Osteoblast (primary cell): ENCODE data around the gene AR. TPM values are rescaled to one million over a fixed set of nuclear protein-coding genes. Genes with fewer than 3 reads are reported as not detected.

ENCODE experiments used
- DNase-seq: peaks from one replicate; pipeline ENCODE4 v3.0.0; 2011; ENCODE audit warnings: low spot score, mixed read lengths; ENCODE audit not compliant: insufficient read length; ENCODE audit errors: missing footprints
- H2AFZ ChIP-seq: 2 replicates; pipeline ENCODE4 v1.6.0; 2011; ENCODE audit warnings: mild to moderate bottlenecking, low read length
- H3K27ac ChIP-seq: 2 replicates; pipeline ENCODE4 v1.5.1; 2011; ENCODE audit warnings: mild to moderate bottlenecking, low read depth, low read length, moderate library complexity
- H3K27me3 ChIP-seq: 2 replicates; pipeline ENCODE4 v1.6.0; 2012; ENCODE audit warnings: mild to moderate bottlenecking, control low read depth, inconsistent platforms, low read length, moderate library complexity; ENCODE audit not compliant: insufficient read depth
- H3K36me3 ChIP-seq: 2 replicates; pipeline ENCODE4 v1.5.1; 2011; ENCODE audit warnings: mild to moderate bottlenecking, low read length, control low read depth, moderate library complexity; ENCODE audit not compliant: insufficient read depth
- H3K4me1 ChIP-seq: 2 replicates; pipeline ENCODE4 v1.5.1; 2011; ENCODE audit warnings: mild to moderate bottlenecking, low read length, control low read depth, moderate library complexity; ENCODE audit not compliant: insufficient read depth
- H3K4me2 ChIP-seq: 2 replicates; pipeline ENCODE4 v1.6.0; 2011; ENCODE audit warnings: mild to moderate bottlenecking, low read length; ENCODE audit not compliant: insufficient read depth
- H3K4me3 ChIP-seq: fragments of 200-600 bp; sonication (generic); 3 replicates; pipeline ENCODE4 v1.5.1; 2012; ENCODE audit warnings: mild to moderate bottlenecking, low read length, inconsistent platforms; ENCODE audit not compliant: insufficient read depth
- H3K79me2 ChIP-seq: 2 replicates; pipeline ENCODE4 v1.6.0; 2012; ENCODE audit warnings: mild to moderate bottlenecking, low read length, control low read depth, inconsistent platforms; ENCODE audit not compliant: insufficient read depth
- H3K9me3 ChIP-seq: 2 replicates; pipeline ENCODE4 v1.5.1; 2011; ENCODE audit warnings: low read depth, low read length, control low read depth
- H4K20me1 ChIP-seq: 2 replicates; pipeline ENCODE4 v1.6.0; 2012; ENCODE audit warnings: mild to moderate bottlenecking, low read length, control low read depth; ENCODE audit not compliant: insufficient read depth
- CTCF ChIP-seq: IDR thresholded peaks from 2 replicates; pipeline ENCODE4 v1.5.1; 2011; ENCODE audit warnings: mild to moderate bottlenecking, low read depth, low read length, moderate library complexity; ENCODE audit errors: extremely low read depth
- total RNA-seq: library from RNA; depleted of rRNA; stranded (reverse); fragments of >200 nt; gene quantifications from 2 replicates; pipeline ENCODE4 v1.2.3, GENCODE V29; 2012

Gene AR
- total RNA-seq, 1 donor: 4.7 TPM

- Histone ChIP-seq H3K79me2 (no peaks in the 10 kb centered on the region), H3K4me3 (no peak overlapping the region), H3K36me3 (no peaks in the 10 kb centered on the region), H3K4me1 (no peaks in the 10 kb centered on the region), H3K4me2 (no peak overlapping the region), H3K9me3 (no peaks in the 10 kb centered on the region), H3K27me3 (no peaks in the 10 kb centered on the region), H3K27ac (no peak overlapping the region), H4K20me1 (no peaks in the 10 kb centered on the region), H2AFZ (no peak overlapping the region)
- no peak for DNase-seq
- TF ChIP-seq CTCF: no peak
Observed at GRCh38 chrX:67673741-67674274, 130.0 kb downstream of the AR start.

- no peaks in the 10 kb centered on the region for H3K9me3 ChIP-seq
- no peak overlapping the region for H2AFZ ChIP-seq
- H4K20me1 ChIP-seq: no peaks in the 10 kb centered on the region
- DNase-seq: no peak
- no peaks in the 10 kb centered on the region for H3K4me1 ChIP-seq
- H3K27ac ChIP-seq: no peak overlapping the region
- H3K4me3 ChIP-seq: no peak overlapping the region
- no peaks in the 10 kb centered on the region for H3K27me3 ChIP-seq
- no peak for TF ChIP-seq CTCF
- no peaks in the 10 kb centered on the region for H3K79me2 ChIP-seq
- no peak overlapping the region for H3K4me2 ChIP-seq
- H3K36me3 ChIP-seq: no peaks in the 10 kb centered on the region
Observed at GRCh38 chrX:67674741-67675140, 130.9 kb downstream of the AR start.

- Histone ChIP-seq H3K4me3 (no peak overlapping the region), H3K4me1 (no peaks in the 10 kb centered on the region), H3K79me2 (no peaks in the 10 kb centered on the region), H3K27me3 (no peaks in the 10 kb centered on the region), H3K9me3 (peaks cover 6% of the 10 kb centered on the region), H4K20me1 (no peaks in the 10 kb centered on the region), H3K4me2 (no peak overlapping the region), H3K27ac (no peak overlapping the region), H2AFZ (no peak overlapping the region), H3K36me3 (no peaks in the 10 kb centered on the region)
- DNase-seq: no peak
- TF ChIP-seq CTCF: no peak
Observed at GRCh38 chrX:67684136-67684535, 140.3 kb downstream of the AR start.

GRCh38 chrX:67692246-67692645, 148.4 kb downstream of the AR start:
- Histone ChIP-seq H3K4me2 (no peak overlapping the region), H3K27me3 (no peaks in the 10 kb centered on the region), H3K27ac (no peak overlapping the region), H3K4me1 (no peaks in the 10 kb centered on the region), H4K20me1 (no peaks in the 10 kb centered on the region), H2AFZ (no peak overlapping the region), H3K36me3 (no peaks in the 10 kb centered on the region), H3K4me3 (no peak overlapping the region), H3K9me3 (no peaks in the 10 kb centered on the region), H3K79me2 (no peaks in the 10 kb centered on the region)
- DNase-seq: no peak
- TF ChIP-seq CTCF: no peak
